GM23248 (cell line): ENCODE measurements around the gene MEF2A. TPM values are rescaled to one million over a fixed set of nuclear protein-coding genes. Genes with fewer than 3 reads are reported as not detected.

ENCODE experiments used
- DNase-seq: peaks from one replicate; pipeline ENCODE4 v3.0.0-alpha.2; 2015
- H2AFZ ChIP-seq: fragments of 200-600 bp; sonication (generic); 2 replicates; pipeline ENCODE4 v1.6.1; 2016; ENCODE audit warnings: antibody characterized with exemption
- H3F3A ChIP-seq: fragments of 200-600 bp; sonication (generic); 2 replicates; pipeline ENCODE4 v1.6.1; 2016; ENCODE audit warnings: mild to moderate bottlenecking, antibody characterized with exemption, mixed run types; ENCODE audit not compliant: insufficient read depth
- H3K27ac ChIP-seq: fragments of 200-600 bp; sonication (generic); 2 replicates; pipeline ENCODE4 v1.5.1; 2016; ENCODE audit warnings: mild to moderate bottlenecking
- H3K27me3 ChIP-seq: fragments of 200-600 bp; sonication (generic); replicated peaks from 2 replicates; pipeline ENCODE4 v1.6.1; 2016; ENCODE audit warnings: mild to moderate bottlenecking; ENCODE audit not compliant: insufficient read depth
- H3K36me3 ChIP-seq: fragments of 200-600 bp; sonication (generic); 2 replicates; pipeline ENCODE4 v1.6.1; 2016; ENCODE audit warnings: low read depth, mild to moderate bottlenecking
- H3K4me1 ChIP-seq: fragments of 200-600 bp; sonication (generic); 2 replicates; pipeline ENCODE4 v1.6.1; 2016; ENCODE audit warnings: mild to moderate bottlenecking; ENCODE audit not compliant: insufficient read depth
- H3K4me2 ChIP-seq: fragments of 200-600 bp; sonication (generic); one replicate; pipeline ENCODE4 v1.6.1; 2016; ENCODE audit warnings: mild to moderate bottlenecking; ENCODE audit not compliant: unreplicated experiment
- H3K4me3 ChIP-seq: fragments of 200-600 bp; sonication (generic); 2 replicates; pipeline ENCODE4 v1.5.1; 2016; ENCODE audit warnings: mild to moderate bottlenecking
- H3K79me2 ChIP-seq: fragments of 200-600 bp; sonication (generic); 2 replicates; pipeline ENCODE4 v1.6.1; 2016; ENCODE audit warnings: mild to moderate bottlenecking; ENCODE audit not compliant: insufficient read depth
- H3K9ac ChIP-seq: fragments of 200-600 bp; sonication (generic); 2 replicates; pipeline ENCODE4 v1.6.1; 2016; ENCODE audit warnings: mild to moderate bottlenecking
- H3K9me2 ChIP-seq: fragments of 200-600 bp; sonication (generic); 2 replicates; pipeline ENCODE4 v1.6.1; 2016; ENCODE audit warnings: mixed run types, mild to moderate bottlenecking, moderate library complexity; ENCODE audit not compliant: insufficient read depth
- H3K9me3 ChIP-seq: fragments of 200-600 bp; sonication (generic); one replicate; pipeline ENCODE4 v1.6.1; 2017; ENCODE audit warnings: low read depth
- H4K20me1 ChIP-seq: fragments of 200-600 bp; sonication (generic); 2 replicates; pipeline ENCODE4 v1.6.0; 2016; ENCODE audit not compliant: insufficient read depth
- EZH2 ChIP-seq: fragments of 200-600 bp; sonication (generic); IDR thresholded peaks from 2 replicates; pipeline ENCODE4 v1.6.1; 2018; ENCODE audit warnings: antibody characterized with exemption, mild to moderate bottlenecking; ENCODE audit not compliant: insufficient read depth, poor library complexity, severe bottlenecking
- EZH2phosphoT487 ChIP-seq: fragments of 200-600 bp; sonication (generic); IDR thresholded peaks from 2 replicates; pipeline ENCODE4 v1.6.1; 2018; ENCODE audit warnings: antibody characterized with exemption, moderate library complexity, mild to moderate bottlenecking, low read depth; ENCODE audit not compliant: insufficient read depth
- WGBS, 2 experiments: methylation state at CpG; one replicate each; pipeline ENCODE4 v1.1.6; 2015 to 2017; ENCODE audit warnings: low lambda C conversion rate in 2 of 2, low coverage in 1 of 2; ENCODE audit errors: missing lambda C conversion rate in 2 of 2; 5-methylcytosine and 5-hydroxymethylcytosine counted together
- in situ Hi-C: fragments of 300-500 bp; cut with MboI; formaldehyde crosslinking; loops from 2 replicates; pipeline ENCODE4 v1.15.0; 2020
- polyA plus RNA-seq: library from polyadenylated mRNA; unstranded; fragments of >200 nt; fragmentation: Nextera tagmentation; extraction: Ambion mirVana; gene quantifications from 2 replicates; pipeline ENCODE4 v1.2.1, GENCODE V29; 2016
- total RNA-seq: library from RNA; depleted of rRNA; stranded (reverse); fragments of >200 nt; shearing (Covaris generic); gene quantifications from 2 replicates; pipeline ENCODE4 v1.2.3, GENCODE V29; 2014

Gene MEF2A
- total and polyA plus RNA-seq, 2 experiments from 2014 or later, result 24.3 to 37.8 TPM

DNA sequence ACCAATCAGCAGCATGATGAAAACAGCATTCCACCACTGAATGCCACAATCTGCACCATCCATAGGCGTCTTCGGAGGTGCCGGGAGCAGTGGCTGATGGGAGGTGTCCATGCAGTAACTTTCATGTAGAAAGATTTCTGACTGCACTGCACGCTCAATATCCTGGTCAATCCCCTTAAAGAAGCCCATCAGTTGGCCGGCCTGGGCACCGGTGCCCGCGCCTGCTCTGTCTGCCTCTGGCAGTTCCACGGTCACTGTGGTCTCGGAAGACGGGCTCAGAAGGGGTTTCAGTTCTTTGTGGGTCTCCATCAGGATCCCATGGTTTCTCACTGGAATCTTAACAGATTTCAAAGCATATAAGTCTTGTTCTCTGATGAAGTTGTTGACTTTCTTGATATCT is 163.5 kb downstream of the MEF2A start:
- no peak for TF ChIP-seq EZH2phosphoT487
- TF ChIP-seq EZH2, result no peak
- 86 to 90% methylated on average over 11 of the region's 11 CpGs for WGBS, 2 experiments
- H4K20me1 ChIP-seq, result no peaks in the 10 kb centered on the region
- no peaks in the 10 kb centered on the region for H3K9me3 ChIP-seq
- no peaks in the 10 kb centered on the region for H3K36me3 ChIP-seq
- in situ Hi-C loops, result loop anchor here (10.0 to 25.0 kb wide), 2 partner anchors 455 to 617 kb away; partner anchors contain the start of gene SYNM
- H2AFZ ChIP-seq, result no peak overlapping the region
- H3K9me2 ChIP-seq, result no peaks in the 10 kb centered on the region
- no peaks in the 10 kb centered on the region for H3K27me3 ChIP-seq
- H3F3A ChIP-seq, result peaks cover 3% of the 10 kb centered on the region; the same call in 1 of the 2 replicates
- H3K9ac ChIP-seq, result no peak overlapping the region
- peaks cover 12% of the 10 kb centered on the region for H3K4me1 ChIP-seq
- H3K4me3 ChIP-seq, result no peak overlapping the region
- DNase-seq, result no peak
- H3K27ac ChIP-seq, result no peak overlapping the region
- H3K4me2 ChIP-seq, result no peak overlapping the region
- no peaks in the 10 kb centered on the region for H3K79me2 ChIP-seq

DNA sequence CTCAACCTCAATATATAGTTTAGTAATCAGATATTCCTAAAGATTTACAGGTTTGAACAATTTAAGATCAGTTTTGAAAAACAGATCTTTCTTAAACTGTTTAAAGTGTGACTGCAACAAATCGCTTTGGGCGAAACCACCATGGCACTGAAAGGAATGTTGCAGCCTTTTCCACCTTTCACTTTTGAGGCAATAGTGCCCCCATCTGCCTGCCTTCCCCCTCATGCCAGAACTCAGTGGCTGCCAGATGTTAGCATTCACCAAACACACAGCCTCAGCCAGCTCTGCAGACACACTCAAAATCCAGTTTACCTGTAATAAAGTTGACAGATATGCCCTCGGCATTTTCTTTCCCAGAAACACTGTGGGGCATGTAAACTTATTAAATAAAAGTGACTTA is 164.1 kb downstream of the MEF2A start:
- TF ChIP-seq EZH2phosphoT487 (no peak), EZH2 (no peak)
- Histone ChIP-seq H3K27ac (no peak overlapping the region), H3K4me3 (no peak overlapping the region), H3K79me2 (no peaks in the 10 kb centered on the region), H3K9me2 (no peaks in the 10 kb centered on the region), H2AFZ (no peak overlapping the region), H3F3A (peaks cover 3% of the 10 kb centered on the region; the same call in 1 of the 2 replicates), H3K36me3 (no peaks in the 10 kb centered on the region), H3K9ac (no peak overlapping the region), H3K4me1 (peaks cover 12% of the 10 kb centered on the region), H3K4me2 (no peak overlapping the region), H4K20me1 (no peaks in the 10 kb centered on the region), H3K9me3 (no peaks in the 10 kb centered on the region), H3K27me3 (no peaks in the 10 kb centered on the region)
- WGBS, 2 experiments, result 47 to 51% methylated on average over 3 of the region's 3 CpGs
- in situ Hi-C loops, result loop anchor here (10.0 to 25.0 kb wide), 3 partner anchors 65 to 618 kb away; partner anchors contain the start of gene SYNM
- peak; percentile 69 for DNase-seq

DNA sequence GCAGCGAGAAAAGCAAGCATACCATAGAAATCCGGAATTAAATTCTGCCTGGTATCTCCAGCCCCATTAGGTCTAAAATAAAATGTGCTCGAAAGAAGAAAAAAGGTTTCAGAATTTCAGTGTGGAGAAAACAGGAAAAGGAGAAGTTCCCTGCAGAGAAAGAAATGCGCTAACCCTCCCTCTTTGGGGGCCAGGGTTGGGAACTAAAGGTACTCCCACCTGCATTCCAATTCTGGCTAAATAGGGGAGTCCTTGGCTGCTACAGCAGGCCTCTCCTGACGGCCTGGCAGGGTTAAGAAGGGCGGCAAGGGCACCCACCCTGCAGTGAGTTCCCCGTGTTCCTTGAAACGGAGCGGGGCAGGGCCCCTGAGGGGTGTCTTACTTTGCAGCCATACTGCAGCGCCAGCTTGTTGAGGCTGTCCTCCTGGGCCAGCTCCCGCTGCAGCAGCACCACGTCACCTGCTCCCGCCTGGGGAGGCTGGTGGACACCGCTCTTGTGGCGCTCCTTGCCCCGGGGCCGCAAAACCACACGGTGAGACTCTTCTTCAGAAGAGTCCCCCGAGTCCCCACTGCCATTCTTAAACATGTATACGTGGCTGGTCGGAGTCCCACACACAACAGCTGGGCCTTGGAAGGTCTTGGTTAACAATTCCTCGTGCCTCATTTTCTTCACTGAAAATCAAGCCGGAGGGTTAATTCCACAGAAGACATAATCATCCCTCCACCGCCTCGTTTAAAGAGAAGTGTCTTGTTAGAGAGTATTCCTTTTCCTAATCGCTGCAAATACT is 165.7 kb downstream of the MEF2A start:
- peaks cover 12% of the 10 kb centered on the region for H3K4me1 ChIP-seq
- H3K4me2 ChIP-seq, result peak overlapping the region; percentile 95
- no peaks in the 10 kb centered on the region for H3K9me2 ChIP-seq
- H3F3A ChIP-seq, result peaks cover 3% of the 10 kb centered on the region; the same call in 1 of the 2 replicates
- peak overlapping the region; percentile 74 for H3K9ac ChIP-seq
- in situ Hi-C loops, result loop anchor here (10.0 to 25.0 kb wide), 2 partner anchors 63 to 619 kb away; partner anchors contain the start of gene SYNM
- peak overlapping the region; percentile 89 for H2AFZ ChIP-seq
- WGBS, 2 experiments, result 84 to 86% methylated on average over 26 of the region's 26 CpGs
- H3K27ac ChIP-seq, result no peak overlapping the region
- no peaks in the 10 kb centered on the region for H4K20me1 ChIP-seq
- no peaks in the 10 kb centered on the region for H3K27me3 ChIP-seq
- H3K4me3 ChIP-seq, result peak overlapping the region; percentile 85
- H3K79me2 ChIP-seq, result no peaks in the 10 kb centered on the region
- no peaks in the 10 kb centered on the region for H3K36me3 ChIP-seq
- no peak for DNase-seq
- TF ChIP-seq EZH2, result no peak
- TF ChIP-seq EZH2phosphoT487, result no peak
- H3K9me3 ChIP-seq, result no peaks in the 10 kb centered on the region

DNA sequence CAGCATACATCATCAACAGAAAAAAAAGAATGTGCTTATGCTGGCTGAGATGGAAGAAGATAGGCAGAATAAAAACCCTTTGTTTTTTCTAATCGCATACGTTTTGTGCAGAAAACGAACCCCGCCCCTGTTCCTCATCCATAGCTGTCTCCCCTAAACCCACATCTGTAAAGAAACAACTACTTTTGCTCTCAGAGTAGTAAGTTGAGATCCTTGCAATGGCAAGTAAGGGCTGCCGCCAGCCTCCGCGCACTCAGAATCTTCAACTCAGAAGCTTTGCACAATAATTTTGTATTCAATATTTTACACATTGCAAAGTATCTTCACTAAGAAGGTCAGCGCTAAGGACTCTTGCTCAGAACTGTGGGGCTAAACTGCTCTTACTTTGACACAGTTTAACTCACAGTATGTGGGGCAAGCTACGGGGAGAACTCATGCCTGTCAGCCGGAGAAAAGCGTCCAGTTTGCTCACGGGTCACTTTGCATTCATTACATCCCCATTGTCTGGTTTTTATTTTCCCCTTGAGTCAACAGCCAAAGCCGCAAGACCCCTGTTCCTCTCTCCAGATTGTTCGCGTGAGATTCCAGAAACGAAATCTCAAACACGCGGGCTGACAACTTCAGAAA is 166.5 kb downstream of the MEF2A start:
- no peaks in the 10 kb centered on the region for H3K79me2 ChIP-seq
- peak; percentile 71 for DNase-seq
- TF ChIP-seq EZH2phosphoT487, result no peak
- TF ChIP-seq EZH2, result no peak
- H3K9ac ChIP-seq, result peak overlapping the region; percentile 74
- no peaks in the 10 kb centered on the region for H3K9me2 ChIP-seq
- peaks cover 12% of the 10 kb centered on the region for H3K4me1 ChIP-seq
- WGBS, 2 experiments, result 4 to 6% methylated on average over 18 of the region's 18 CpGs
- H3K9me3 ChIP-seq, result no peaks in the 10 kb centered on the region
- in situ Hi-C loops, result loop anchor here (10.0 to 25.0 kb wide), 2 partner anchors 63 to 620 kb away; partner anchors contain the start of gene SYNM
- no peak overlapping the region for H3K27ac ChIP-seq
- H4K20me1 ChIP-seq, result no peaks in the 10 kb centered on the region
- peak overlapping the region; percentile 85 for H3K4me3 ChIP-seq
- H3K4me2 ChIP-seq, result peak overlapping the region; percentile 95
- no peaks in the 10 kb centered on the region for H3K27me3 ChIP-seq
- H3K36me3 ChIP-seq, result no peaks in the 10 kb centered on the region
- H2AFZ ChIP-seq, result peak overlapping the region; percentile 89
- peaks cover 3% of the 10 kb centered on the region; the same call in 1 of the 2 replicates for H3F3A ChIP-seq
